GM19351 (cell line): ENCODE data around the gene PCNX4.
"Not testable (repeated sequence)": the region's sequence is repeated elsewhere in the genome, so short reads cannot be mapped to it uniquely, and the experiment has no call there.

ENCODE experiments used
- ATAC-seq: cut with Tn5 transposase; IDR thresholded peaks from one replicate; pipeline ENCODE4 v1.9.1; 2021; ENCODE audit warnings: mild to moderate bottlenecking, moderate library complexity; ENCODE audit not compliant: unreplicated experiment

PCNX4 gene

DNA sequence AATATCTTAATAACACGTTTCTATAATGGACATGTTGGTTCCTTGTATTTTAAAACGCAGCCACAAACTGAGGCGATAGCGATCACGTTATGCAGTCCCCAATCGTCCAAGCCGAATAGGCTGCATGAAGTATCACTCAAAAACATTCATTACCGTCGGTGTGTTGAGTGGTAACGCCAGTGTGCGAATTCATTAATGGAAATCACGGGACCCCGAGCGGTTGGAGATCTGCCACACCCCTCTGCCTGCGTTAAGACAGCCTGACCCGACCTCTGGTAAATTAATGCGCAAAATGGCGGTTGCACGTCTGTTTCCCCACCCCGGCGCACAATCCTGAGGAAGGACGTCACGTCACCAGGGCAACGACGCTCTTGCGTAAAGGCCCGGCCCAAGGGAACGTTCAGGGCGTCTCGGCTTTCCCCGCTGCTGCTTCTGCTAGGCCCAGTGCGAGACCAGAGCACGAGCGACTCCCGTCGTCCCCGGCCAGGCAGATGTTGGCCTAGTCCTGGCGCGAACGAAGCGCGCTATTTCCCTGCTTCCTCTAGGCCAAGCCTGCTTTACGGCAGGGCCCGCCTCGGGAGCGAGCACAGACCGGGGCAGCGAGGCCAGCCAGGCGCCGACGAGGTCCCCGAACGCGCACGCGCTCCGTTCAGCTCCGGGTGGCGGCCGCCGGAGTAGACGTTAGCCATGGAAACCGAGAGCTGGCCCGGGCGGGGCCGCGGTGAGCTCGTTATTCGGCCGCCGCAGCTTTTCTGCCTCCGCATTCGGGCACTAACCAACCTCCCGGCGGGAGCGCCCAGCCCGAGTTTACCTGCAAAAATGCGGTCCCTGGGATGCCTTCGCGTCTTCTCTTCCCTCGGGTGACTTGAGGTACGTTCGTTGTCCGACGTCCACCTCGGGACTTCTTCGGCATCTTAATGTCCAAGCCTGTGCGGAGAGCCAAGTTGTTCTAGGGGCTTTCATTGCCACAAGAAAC is at the start of gene PCNX4:
Gene PCNX4 (plus strand): TSS at position 374 of the 976 bp plus-strand sequence. CDS start 15,716 bp downstream, outside the sequence.
- peak; percentile 92 for ATAC-seq

- not testable (repeated sequence) for ATAC-seq
These were observed 43.7 kb upstream of the PCNX4 start for GRCh38 chr14:60047976-60048375.

GRCh38 chr14:60051721-60052221 is 40.0 kb upstream of the PCNX4 start:
- ATAC-seq, result no peak

GRCh38 chr14:60058087-60058486 is 33.6 kb upstream of the PCNX4 start:
- no peak for ATAC-seq

DNA sequence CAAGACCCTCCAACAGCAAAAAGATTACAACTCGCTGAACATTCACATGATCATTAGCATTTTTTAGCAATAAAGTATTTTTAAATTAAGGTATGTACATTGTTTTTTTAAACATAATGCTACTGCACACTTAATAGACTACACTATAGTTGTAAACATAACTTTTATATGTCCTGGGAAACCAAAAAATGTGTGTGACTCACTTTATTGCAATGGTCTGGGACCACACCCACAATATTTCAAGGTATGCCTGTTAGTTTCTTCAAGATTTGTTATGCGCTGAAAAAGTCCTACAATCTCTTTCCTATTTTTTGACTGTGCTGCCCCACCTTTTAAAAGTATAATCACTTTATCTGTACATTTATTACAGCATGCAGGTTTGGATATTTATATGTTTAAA is 30.4 kb upstream of the PCNX4 start:
- ATAC-seq, result no peak

DNA sequence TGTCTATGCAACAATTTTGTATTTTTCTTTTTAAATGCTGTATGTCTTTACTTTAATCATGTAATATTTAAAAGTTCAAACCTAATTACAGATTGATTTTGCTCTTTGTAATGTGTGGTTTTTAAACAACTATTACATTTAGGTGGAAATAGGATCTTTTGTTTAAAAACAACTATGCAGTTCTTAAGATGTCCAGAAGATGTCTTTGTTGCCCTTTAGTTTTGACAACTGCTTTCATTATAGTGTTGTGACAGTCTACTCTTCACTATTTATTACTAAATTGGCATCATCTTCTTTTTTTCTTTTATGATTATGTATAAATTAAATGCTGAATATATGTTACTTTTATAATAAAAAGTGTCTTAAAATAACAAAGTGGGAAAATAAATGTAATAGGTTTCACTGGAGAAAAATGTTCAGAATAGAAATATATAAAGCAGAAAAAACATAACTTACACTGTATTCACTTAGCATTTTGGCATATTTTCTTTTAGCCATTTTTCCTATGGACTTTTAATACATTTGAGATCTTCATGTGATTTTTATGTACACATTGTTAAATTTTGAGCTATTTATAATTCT is 27.1 kb upstream of the PCNX4 start:
- ATAC-seq, result peak; percentile 80

- no peak for ATAC-seq
These were observed 23.8 kb upstream of the PCNX4 start for GRCh38 chr14:60067882-60068281.

DNA sequence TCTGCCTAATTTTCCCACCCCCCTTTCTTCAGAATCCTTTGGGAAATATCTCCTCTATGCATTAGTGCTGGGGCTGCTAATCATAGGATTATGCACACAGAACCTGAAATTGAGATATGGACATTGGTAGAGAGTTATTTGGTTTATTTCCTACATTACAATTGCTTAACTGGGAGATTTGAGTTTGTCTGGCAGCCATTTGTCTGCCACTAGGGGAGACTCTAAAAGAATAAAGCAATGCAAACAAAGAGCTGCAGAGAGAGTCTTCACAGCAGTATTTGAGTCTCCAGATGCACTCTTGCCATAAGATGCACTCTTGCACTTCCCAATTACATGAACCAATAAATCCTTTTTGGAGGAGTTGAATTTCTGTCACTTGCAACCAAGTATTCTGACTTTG is 12.0 kb upstream of the PCNX4 start:
- no peak for ATAC-seq

- ATAC-seq, result no peak
These were observed 6.6 kb upstream of the PCNX4 start for GRCh38 chr14:60085085-60085484.

DNA sequence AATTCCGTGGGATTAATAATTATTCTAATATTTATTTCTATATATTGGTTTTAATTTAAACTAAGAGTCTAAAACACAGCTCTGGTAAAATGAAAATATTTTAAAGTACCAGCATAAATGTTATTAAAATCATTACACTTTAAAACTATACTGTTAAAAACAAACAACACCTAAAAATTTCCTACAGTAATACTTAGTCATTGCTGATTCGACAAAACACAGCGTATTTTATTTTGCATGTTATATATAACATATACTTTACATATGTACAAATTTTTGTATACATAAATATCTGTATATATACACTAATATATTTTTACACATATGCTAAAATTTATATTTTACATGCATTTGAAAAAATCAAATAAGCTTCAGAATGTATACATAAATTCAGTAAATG is 6.0 kb upstream of the PCNX4 start:
- ATAC-seq, result no peak

DNA sequence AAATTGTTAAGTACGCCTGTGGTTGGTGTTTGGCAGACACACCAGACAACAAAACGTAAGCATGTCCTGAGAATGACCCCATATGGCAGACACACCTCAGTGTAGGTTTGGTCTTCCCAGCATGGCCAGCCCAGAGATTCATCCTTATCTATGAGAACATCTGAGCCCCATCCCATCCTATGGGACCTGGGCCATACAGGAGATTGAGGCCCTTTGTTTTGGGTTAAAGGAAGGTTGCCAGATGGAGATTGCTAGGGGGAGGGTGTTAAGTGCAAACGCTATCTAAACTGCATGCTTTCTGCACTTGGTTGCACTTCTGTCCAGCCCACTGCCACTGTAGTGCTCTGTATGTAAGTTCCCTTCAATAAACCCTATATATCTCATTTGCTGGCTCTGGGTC is 4.1 kb upstream of the PCNX4 start:
- no peak for ATAC-seq

DNA sequence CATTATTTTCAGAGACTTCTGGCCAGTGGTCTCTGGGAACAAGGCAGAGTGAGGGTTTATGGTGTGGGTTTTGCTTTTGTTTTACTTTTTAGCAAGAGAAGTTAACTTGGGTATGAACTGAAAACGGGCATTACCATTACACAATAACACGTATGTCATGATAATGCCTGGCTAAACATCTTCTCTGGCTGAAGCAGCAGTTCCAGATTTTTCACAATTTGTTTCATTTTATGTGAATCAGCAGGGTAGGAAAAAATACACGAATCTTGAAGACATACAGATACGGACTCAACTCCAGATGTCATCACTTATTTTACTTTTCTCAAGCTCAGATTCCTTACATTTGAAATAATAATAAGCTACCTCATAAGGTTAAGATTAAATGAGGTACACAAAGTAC is 2.5 kb upstream of the PCNX4 start:
- ATAC-seq, result no peak

GRCh38 chr14:60090864-60091519 is 731 bp upstream of the PCNX4 start:
- no peak for ATAC-seq

- no peak for ATAC-seq
These were observed 800 bp downstream of the PCNX4 start for GRCh38 chr14:60092526-60092920.

DNA sequence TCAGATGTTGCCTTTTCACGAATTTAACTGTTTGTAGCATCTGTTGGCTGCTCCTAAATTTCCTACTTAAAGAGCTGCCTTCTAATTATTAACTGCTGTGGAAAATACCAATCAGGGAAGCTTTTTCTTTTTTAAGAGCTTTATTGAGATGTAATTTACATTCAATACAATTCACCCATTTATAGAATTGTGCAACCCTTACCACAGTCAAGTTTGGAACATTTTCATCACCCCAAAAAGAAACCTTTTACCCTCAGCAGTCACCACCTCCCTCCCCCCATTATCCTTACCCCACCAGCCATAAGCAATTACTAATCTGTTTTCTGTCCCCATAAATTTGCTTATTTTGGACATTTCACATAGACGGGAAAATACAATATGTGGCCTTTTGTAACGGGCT is 1.4 kb downstream of the PCNX4 start:
- no peak for ATAC-seq

GRCh38 chr14:60093606-60094005 is 1.9 kb downstream of the PCNX4 start:
- no peak for ATAC-seq

- ATAC-seq, result no peak
These were observed 2.7 kb downstream of the PCNX4 start for GRCh38 chr14:60094306-60094897.

- no peak for ATAC-seq
These were observed 3.5 kb downstream of the PCNX4 start for GRCh38 chr14:60095231-60095630.

DNA sequence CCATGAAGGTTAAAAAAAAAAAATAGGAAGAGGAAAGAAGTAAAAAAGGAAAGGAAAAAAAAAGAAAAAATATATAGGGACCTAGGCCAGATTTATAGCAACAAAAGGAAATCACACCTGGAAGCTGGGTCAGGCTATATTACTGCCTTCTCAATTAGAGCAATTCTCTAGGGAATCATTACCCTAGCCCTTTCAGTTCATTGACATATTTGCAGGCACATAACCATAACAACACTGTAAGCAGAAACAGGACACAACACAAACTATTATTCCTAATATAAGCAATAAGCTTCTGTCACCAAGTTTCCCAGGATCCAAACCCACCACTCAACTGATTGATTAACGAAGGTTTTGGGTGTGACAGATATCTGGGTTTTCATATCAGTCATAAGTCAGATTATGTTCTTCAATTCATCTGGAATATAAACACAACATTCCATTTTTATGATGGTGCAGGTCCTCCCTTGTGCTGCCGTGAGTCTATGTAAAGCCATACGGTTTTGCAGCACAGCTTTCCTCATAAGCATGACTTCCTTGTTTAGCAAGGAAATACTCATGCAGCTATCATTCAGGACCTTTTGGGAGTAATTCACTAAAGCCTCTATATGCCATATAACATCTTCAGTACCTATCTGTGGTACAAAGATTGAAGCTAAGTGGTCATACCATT is 4.2 kb downstream of the PCNX4 start:
- no peak for ATAC-seq

- ATAC-seq, result no peak
These were observed 6.3 kb downstream of the PCNX4 start for GRCh38 chr14:60097974-60098373.

GRCh38 chr14:60099855-60100254 is 8.1 kb downstream of the PCNX4 start:
- not testable (repeated sequence) for ATAC-seq
